H1 (cell line): ENCODE measurements around the gene GMNC. TPM values are rescaled to one million over a fixed set of nuclear protein-coding genes. Genes with fewer than 3 reads are reported as not detected.

Experiments
- CTCF ChIA-PET: fragments of 300-600 bp; sonication (Branson Sonifier 250); formaldehyde crosslinking; loops from one replicate; lab custom pipeline; 2021; ENCODE audit not compliant: partially characterized antibody; lab: Charles Lee
- POLR2A ChIA-PET: fragments of 300-600 bp; sonication (Branson Sonifier 250); formaldehyde crosslinking; loops from one replicate; lab custom pipeline; 2021; ENCODE audit warnings: inconsistent platforms; ENCODE audit not compliant: partially characterized antibody; lab: Charles Lee
- DNase-seq, 2 experiments: peaks; one replicate each; pipeline versions ENCODE4 v3.0.0 to v3.0.0-alpha.2; 2010 to 2022; ENCODE audit warnings: low spot score in 2 of 2, low read depth in 1 of 2, mixed read lengths in 1 of 2
- FAIRE-seq: peaks from 2 replicates; lab custom pipeline; 2011; peaks lifted over from hg19 to GRCh38; lab: Jason Lieb, UNC
- H2AFZ ChIP-seq: 2 replicates; pipeline ENCODE4 v1.8.1; 2012; ENCODE audit warnings: low read length, inconsistent platforms
- H2AK5ac ChIP-seq: 2 replicates; pipeline ENCODE4 v1.6.1; 2013; ENCODE audit warnings: low read depth, low read length
- H2BK120ac ChIP-seq: replicated peaks from 2 replicates; pipeline ENCODE3; 2013; ENCODE audit warnings: low read depth, low read length, inconsistent platforms
- H2BK12ac ChIP-seq: 2 replicates; pipeline ENCODE4 v1.6.1; 2013; ENCODE audit warnings: low read depth, low read length
- H2BK15ac ChIP-seq: 2 replicates; pipeline ENCODE4 v1.6.1; 2013; ENCODE audit warnings: low read length
- H2BK20ac ChIP-seq: 2 replicates; pipeline ENCODE4 v1.6.1; 2013; ENCODE audit warnings: low read length
- H2BK5ac ChIP-seq: 2 replicates; pipeline ENCODE4 v1.6.1; 2013; ENCODE audit warnings: low read depth, low read length
- H3K14ac ChIP-seq: 2 replicates; pipeline ENCODE4 v1.6.1; 2013; ENCODE audit warnings: inconsistent platforms; ENCODE audit not compliant: insufficient read length
- H3K18ac ChIP-seq: 2 replicates; pipeline ENCODE4 v1.6.1; 2013; ENCODE audit warnings: low read length; ENCODE audit errors: extremely low read depth
- H3K23ac ChIP-seq: 2 replicates; pipeline ENCODE4 v1.6.1; 2013; ENCODE audit warnings: inconsistent platforms; ENCODE audit not compliant: insufficient read length
- H3K23me2 ChIP-seq: 2 replicates; pipeline ENCODE4 v1.6.1; 2013; ENCODE audit warnings: low read depth, low read length
- H3K27ac ChIP-seq: 2 replicates; pipeline ENCODE4 v1.6.1; 2011; ENCODE audit warnings: low read depth, low read length, inconsistent platforms
- H3K27me3 ChIP-seq, 4 experiments: replicated peaks in 1 of 4; 1 replicate in 1 of 4; 2 replicates in 3 of 4; pipeline versions ENCODE4 v1.6.1 to v1.8.1; 2011 to 2013; ENCODE audit warnings: low read length in 3 of 4, mild to moderate bottlenecking in 3 of 4, inconsistent platforms in 2 of 4, mixed read lengths in 2 of 4, moderate library complexity in 1 of 4; ENCODE audit not compliant: control insufficient read depth in 3 of 4, insufficient read depth in 3 of 4; ENCODE audit errors: extremely low read depth in 1 of 4
- H3K36me3 ChIP-seq, 4 experiments: 2 replicates each; pipeline versions ENCODE4 v1.6.1 to v1.8.1; 2011 to 2013; ENCODE audit warnings: mild to moderate bottlenecking in 4 of 4, low read length in 3 of 4, moderate library complexity in 2 of 4, control low read depth in 1 of 4, inconsistent platforms in 1 of 4; ENCODE audit not compliant: insufficient read depth in 4 of 4, control insufficient read depth in 2 of 4
- H3K4ac ChIP-seq: replicated peaks from 2 replicates; pipeline ENCODE3; 2013; ENCODE audit warnings: low read length, low read depth, mixed read lengths, inconsistent platforms; ENCODE audit not compliant: insufficient read length
- H3K4me1 ChIP-seq, 4 experiments: replicated peaks in 1 of 4; 1 replicate in 1 of 4; 2 replicates in 3 of 4; pipeline versions ENCODE4 v1.6.1 to v1.8.1; 2011 to 2013; ENCODE audit warnings: low read length in 3 of 4, inconsistent platforms in 2 of 4, mixed read lengths in 1 of 4; ENCODE audit not compliant: insufficient read depth in 4 of 4, control insufficient read depth in 3 of 4
- H3K4me2 ChIP-seq, 2 experiments: 2 replicates each; pipeline versions ENCODE4 v1.6.1 to v1.8.1; 2011 to 2013; ENCODE audit warnings: low read depth in 2 of 2, low read length in 2 of 2, control low read depth in 1 of 2, inconsistent platforms in 1 of 2, mild to moderate bottlenecking in 1 of 2; ENCODE audit not compliant: insufficient read depth in 1 of 2
- H3K4me3 ChIP-seq, 4 experiments: fragments of 200-600, 300-600 bp in 1 of 4; sonication (generic), shearing (Covaris generic), sonication (Bioruptor Twin) in 1 of 4; 2 replicates each; pipeline versions ENCODE4 v1.5.1 to v1.8.1; 2011 to 2016; ENCODE audit warnings: low read length in 4 of 4, low read depth in 3 of 4, control low read depth in 2 of 4, inconsistent platforms in 2 of 4, mild to moderate bottlenecking in 2 of 4, mixed read lengths in 1 of 4, moderate library complexity in 1 of 4; ENCODE audit not compliant: insufficient read depth in 2 of 4; ENCODE audit errors: extremely low read depth in 1 of 4
- H3K56ac ChIP-seq: replicated peaks from 2 replicates; pipeline ENCODE3; 2013; ENCODE audit warnings: low read depth, mild to moderate bottlenecking, mixed read lengths, low read length, inconsistent platforms; ENCODE audit not compliant: insufficient read length
- H3K79me1 ChIP-seq: 2 replicates; pipeline ENCODE4 v1.6.1; 2013; ENCODE audit warnings: low read depth, low read length, control low read depth
- H3K79me2 ChIP-seq, 2 experiments: 2 replicates each; pipeline versions ENCODE4 v1.6.1 to v1.8.1; 2012 to 2013; ENCODE audit warnings: low read length in 2 of 2, mild to moderate bottlenecking in 2 of 2, inconsistent platforms in 1 of 2; ENCODE audit not compliant: insufficient read depth in 2 of 2, control insufficient read depth in 1 of 2
- H3K9ac ChIP-seq, 4 experiments: replicated peaks in 1 of 4; 1 replicate in 1 of 4; 2 replicates in 3 of 4; pipeline versions ENCODE4 v1.6.1 to v1.8.1; 2011 to 2013; ENCODE audit warnings: low read depth in 3 of 4, low read length in 3 of 4, control low read depth in 2 of 4, mild to moderate bottlenecking in 2 of 4, moderate library complexity in 2 of 4, inconsistent platforms in 1 of 4; ENCODE audit errors: extremely low read depth in 1 of 4
- H3K9me3 ChIP-seq, 2 experiments: 2 replicates each; pipeline versions ENCODE4 v1.6.1 to v1.8.1; 2012 to 2013; ENCODE audit warnings: mild to moderate bottlenecking in 2 of 2, moderate library complexity in 2 of 2, control low read depth in 1 of 2, inconsistent platforms in 1 of 2, low read depth in 1 of 2, low read length in 1 of 2, mixed read lengths in 1 of 2; ENCODE audit not compliant: insufficient read depth in 2 of 2
- H4K20me1 ChIP-seq, 2 experiments: replicated peaks in 1 of 2; 2 replicates each; pipeline versions ENCODE3 to v1.8.1; 2011 to 2013; ENCODE audit warnings: inconsistent platforms in 2 of 2, low read length in 2 of 2, mild to moderate bottlenecking in 1 of 2; ENCODE audit not compliant: insufficient read depth in 2 of 2, control insufficient read depth in 1 of 2
- H4K5ac ChIP-seq: 2 replicates; pipeline ENCODE4 v1.6.1; 2013; ENCODE audit warnings: low read length, low read depth, mixed read lengths, inconsistent platforms; ENCODE audit not compliant: insufficient read length
- H4K8ac ChIP-seq: 2 replicates; pipeline ENCODE4 v1.8.0; 2013; ENCODE audit warnings: mild to moderate bottlenecking, moderate library complexity, low read length, inconsistent platforms; ENCODE audit not compliant: insufficient read depth; ENCODE audit errors: extremely low read depth
- H4K91ac ChIP-seq: replicated peaks from 2 replicates; pipeline ENCODE3; 2013; ENCODE audit warnings: low read length, mixed read lengths, inconsistent platforms; ENCODE audit not compliant: insufficient read length
- EGR1 ChIP-seq: IDR thresholded peaks from 2 replicates; pipeline ENCODE4 v1.6.1; 2011; ENCODE audit warnings: low read depth, low read length, borderline replicate concordance
- MAFK ChIP-seq: IDR thresholded peaks from 2 replicates; pipeline ENCODE4 v1.6.1; 2012; ENCODE audit warnings: low read depth, mild to moderate bottlenecking, improper control_type of control experiment, low read length
- WGBS, 2 experiments: shearing (Covaris generic) in 1 of 2; methylation state at CpG; one replicate each; pipeline versions ENCODE4 v1.1.6 to v1.1.7; 2013 to 2015; ENCODE audit warnings: low lambda C conversion rate in 2 of 2, mixed read lengths in 2 of 2, inconsistent platforms in 1 of 2, low coverage in 1 of 2, missing lambda C conversion rate in 1 of 2; ENCODE audit not compliant: insufficient replicate concordance in 2 of 2, insufficient coverage in 1 of 2, insufficient read length in 1 of 2; ENCODE audit errors: extremely low coverage in 1 of 2, missing lambda C conversion rate in 1 of 2; 5-methylcytosine and 5-hydroxymethylcytosine counted together
- polyA plus RNA-seq, 7 experiments: library from polyadenylated mRNA; depleted of rRNA in 3 of 7; stranded (reverse) in 5 of 7; unstranded in 2 of 7; fragments of >200 nt in 5 of 7; fragments of 200-250 nt in 2 of 7; gene quantifications; 1 replicate in 5 of 7; 2 replicates in 1 of 7; 4 replicates in 1 of 7; pipeline versions ENCODE4 v1.2.1 to v1.2.3, GENCODE V29; 2011 to 2013; ENCODE audit warnings: missing spikeins in 2 of 7, mixed read lengths in 2 of 7
- total RNA-seq: library from RNA; stranded (reverse); fragmentation: NEBNext Ultra II Directional; extraction: Animal tissue kit (Norgen Biotek cat#: 25700); gene quantifications from 2 replicates; pipeline ENCODE4 v1.2.1, GENCODE V29; 2021

GMNC gene
- total and polyA plus RNA-seq, 2 of the 8 experiments (the other 6 are each of a cell fraction or from before 2014, with no cell fraction given), result 0.05 to 0.24 TPM

- 86% methylated on average over 4 of the region's 4 CpGs; no CpG with 5 or more reads in 1 of the 2 experiments for WGBS, 2 experiments
- CTCF ChIA-PET, result no interaction called here
- TF ChIP-seq EGR1 (no peak), MAFK (no peak)
Measured at GRCh38 chr3:190840146-190840545, 22.3 kb downstream of the GMNC start.

More at GRCh38 chr3:190840146-190840545, 22.3 kb downstream of the GMNC start:
- H3K27me3 ChIP-seq, result peaks cover 0 to 1% (median 0%) of the 10 kb centered on the region in 4 experiments; a peak in 1 of 7 replicates
- no peak for DNase-seq
- H3K23me2 ChIP-seq, result no peaks in the 10 kb centered on the region
- POLR2A ChIA-PET, result no interaction called here
- no peak overlapping the region for H3K4ac ChIP-seq
- no peak overlapping the region for H3K23ac ChIP-seq
- H3K79me1 ChIP-seq, result no peaks in the 10 kb centered on the region
- H3K4me3 ChIP-seq, result no peak overlapping the region
- no peaks in the 10 kb centered on the region for H3K4me1 ChIP-seq
- H2BK20ac ChIP-seq, result no peak overlapping the region
- H4K20me1 ChIP-seq, result no peaks in the 10 kb centered on the region
- no peak overlapping the region for H3K27ac ChIP-seq
- no peaks in the 10 kb centered on the region for H3K79me2 ChIP-seq
- H2BK5ac ChIP-seq, result no peak overlapping the region
- H4K5ac ChIP-seq, result no peak overlapping the region
- no peak overlapping the region for H3K4me2 ChIP-seq
- H3K9me3 ChIP-seq, result no peaks in the 10 kb centered on the region
- no peak overlapping the region for H2BK12ac ChIP-seq
- FAIRE-seq, result no peak
- H3K56ac ChIP-seq, result no peak overlapping the region
- no peak overlapping the region for H4K91ac ChIP-seq
- H2AK5ac ChIP-seq, result no peak overlapping the region
- no peak overlapping the region for H2BK120ac ChIP-seq
- no peak overlapping the region for H3K14ac ChIP-seq
- H2AFZ ChIP-seq, result no peak overlapping the region
- no peak overlapping the region for H2BK15ac ChIP-seq
- H3K36me3 ChIP-seq, result no peaks in the 10 kb centered on the region
- H3K9ac ChIP-seq, result no peak overlapping the region
- H4K8ac ChIP-seq, result no peak overlapping the region
- H3K18ac ChIP-seq, result no peak overlapping the region
